GM10248 (cell line): Measurements from ENCODE around the gene MEMO1.

Experiments used
- CTCF ChIA-PET: fragments of 300-600 bp; sonication (Branson Sonifier 250); formaldehyde crosslinking; extraction: SDS; loops from one replicate; lab custom pipeline; 2021; ENCODE audit warnings: antibody characterized with exemption; lab: Yijun Ruan, JAX
- POLR2A ChIA-PET: fragments of 350-650 bp; sonication (Branson Sonifier 250); formaldehyde crosslinking; extraction: SDS; loops from one replicate; lab custom pipeline; 2020; ENCODE audit warnings: antibody characterized with exemption; lab: Yijun Ruan, JAX
- DNase-seq: peaks from one replicate; pipeline ENCODE4 v3.0.0; 2012; ENCODE audit errors: extremely low spot score
- TF ChIP-seq, protein P1 (sequence below): IDR thresholded peaks from 2 replicates; pipeline ENCODE4 v1.5.1; 2012; ENCODE audit warnings: mild to moderate bottlenecking, low read depth; ENCODE audit errors: extremely low read depth, missing control alignments, control extremely low read depth

Gene MEMO1

DNA sequence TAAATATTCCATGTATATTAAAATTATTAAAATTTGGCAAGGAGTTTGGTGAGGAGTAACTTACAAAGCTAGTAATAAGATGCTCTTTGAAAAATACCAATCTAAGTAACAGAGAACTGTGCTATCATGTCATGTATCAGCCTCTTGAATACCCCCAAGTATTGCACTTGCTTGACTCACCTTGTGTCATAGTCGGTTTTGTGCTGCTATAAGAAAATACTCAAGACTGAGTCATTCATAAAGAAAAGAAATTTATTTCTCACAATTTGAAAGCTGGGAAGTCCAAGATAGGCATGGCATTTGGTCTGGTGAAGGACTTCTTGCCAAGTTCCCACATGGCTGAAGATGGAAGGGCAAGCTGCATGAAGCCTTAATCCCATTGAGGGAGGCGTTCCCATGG lies 179.2 kb downstream of the MEMO1 start:
- TF ChIP-seq, protein P1, sequence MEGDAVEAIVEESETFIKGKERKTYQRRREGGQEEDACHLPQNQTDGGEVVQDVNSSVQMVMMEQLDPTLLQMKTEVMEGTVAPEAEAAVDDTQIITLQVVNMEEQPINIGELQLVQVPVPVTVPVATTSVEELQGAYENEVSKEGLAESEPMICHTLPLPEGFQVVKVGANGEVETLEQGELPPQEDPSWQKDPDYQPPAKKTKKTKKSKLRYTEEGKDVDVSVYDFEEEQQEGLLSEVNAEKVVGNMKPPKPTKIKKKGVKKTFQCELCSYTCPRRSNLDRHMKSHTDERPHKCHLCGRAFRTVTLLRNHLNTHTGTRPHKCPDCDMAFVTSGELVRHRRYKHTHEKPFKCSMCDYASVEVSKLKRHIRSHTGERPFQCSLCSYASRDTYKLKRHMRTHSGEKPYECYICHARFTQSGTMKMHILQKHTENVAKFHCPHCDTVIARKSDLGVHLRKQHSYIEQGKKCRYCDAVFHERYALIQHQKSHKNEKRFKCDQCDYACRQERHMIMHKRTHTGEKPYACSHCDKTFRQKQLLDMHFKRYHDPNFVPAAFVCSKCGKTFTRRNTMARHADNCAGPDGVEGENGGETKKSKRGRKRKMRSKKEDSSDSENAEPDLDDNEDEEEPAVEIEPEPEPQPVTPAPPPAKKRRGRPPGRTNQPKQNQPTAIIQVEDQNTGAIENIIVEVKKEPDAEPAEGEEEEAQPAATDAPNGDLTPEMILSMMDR: no peak
- ChIA-PET POLR2A (no interaction called here), CTCF (interaction anchor here (1.6 kb wide), 1 partner anchor 27 kb away, joined by 4 read pairs; no protein-coding TSS in a partner anchor)
- no peak for DNase-seq

DNA sequence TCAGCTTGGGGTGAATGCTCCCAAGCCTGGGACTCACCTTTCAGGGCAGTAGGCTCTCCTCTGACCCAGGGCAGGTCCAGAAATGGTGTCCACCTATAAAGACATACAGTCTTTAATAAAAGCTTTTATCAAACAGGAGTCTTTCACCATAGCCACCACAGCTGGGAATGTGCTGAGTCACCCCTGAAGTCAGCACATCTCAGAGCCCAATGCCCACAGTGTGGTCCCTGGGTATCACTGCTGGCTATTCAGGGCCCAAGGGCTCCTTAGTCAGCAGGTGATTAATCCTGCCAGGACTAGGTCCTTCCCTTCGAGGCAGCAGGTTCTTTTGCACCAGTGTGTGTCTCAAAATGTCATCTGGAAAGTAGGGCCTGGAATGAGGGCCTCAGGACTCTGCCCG lies 181.9 kb downstream of the MEMO1 start:
- DNase-seq: no peak
- POLR2A ChIA-PET: no interaction called here
- TF ChIP-seq, protein P1: no peak
- CTCF ChIA-PET: no interaction called here

DNA sequence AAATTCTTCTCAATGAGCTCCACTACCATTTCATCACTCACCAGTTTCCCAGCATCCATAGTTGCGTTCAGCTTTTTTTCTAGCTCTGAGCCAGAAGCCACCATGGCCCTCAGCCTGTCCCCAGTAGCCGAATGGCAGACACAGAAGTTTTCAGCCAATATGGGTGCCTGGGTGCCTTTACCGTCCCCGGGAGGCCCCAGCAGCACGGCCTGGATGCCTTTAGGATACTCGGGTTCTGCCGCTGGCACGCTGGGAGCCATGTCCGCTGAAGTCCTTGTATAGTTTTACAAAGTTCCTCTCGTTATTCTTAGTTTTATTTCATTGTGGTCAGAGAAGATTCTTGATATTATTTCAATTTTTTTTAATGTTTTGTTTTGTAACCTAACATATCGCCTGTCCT lies 187.2 kb downstream of the MEMO1 start:
- TF ChIP-seq, protein P1: no peak
- CTCF ChIA-PET: no interaction called here
- no peak for DNase-seq
- POLR2A ChIA-PET: no interaction called here

DNA sequence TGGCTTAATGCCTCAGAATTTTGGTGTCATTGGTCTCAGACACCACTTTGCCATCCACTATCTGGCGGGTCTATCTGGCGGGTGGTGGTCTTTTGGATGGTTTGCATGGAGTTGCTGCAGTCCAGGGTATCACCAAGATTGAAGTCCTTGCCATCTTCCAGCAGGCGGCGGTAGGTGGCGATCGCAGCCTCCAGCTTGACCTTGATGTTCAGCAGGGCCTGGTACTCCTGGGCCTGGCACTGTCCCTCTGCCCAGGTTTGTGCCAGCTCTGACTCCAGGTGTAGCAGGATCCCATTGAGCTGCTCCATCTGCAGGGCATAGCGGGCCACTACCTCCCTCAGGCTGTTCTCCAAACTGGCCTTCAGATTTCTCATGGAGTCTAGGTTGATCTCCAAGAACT lies 188.2 kb downstream of the MEMO1 start:
- DNase-seq: no peak
- TF ChIP-seq, protein P1: no peak
- ChIA-PET POLR2A (no interaction called here), CTCF (no interaction called here)
